Testis (tissue), 2 donors: ENCODE measurements around the gene ZNF135.

Experiments used
- CTCF ChIP-seq, 3 experiments: fragments of 450-650 bp in 2 of 3; fragments of 200-600 bp in 1 of 3; sonication (generic) in 1 of 3; IDR thresholded peaks; one replicate each; pipeline ENCODE4 v1.5.1; 2016 to 2019; ENCODE audit warnings: antibody characterized with exemption in 3 of 3, mild to moderate bottlenecking in 2 of 3, moderate library complexity in 1 of 3
- POLR2A ChIP-seq: fragments of 450-650 bp; IDR thresholded peaks from one replicate; pipeline ENCODE4 v1.6.1; 2017; ENCODE audit warnings: antibody characterized with exemption, mild to moderate bottlenecking, moderate library complexity

GRCh38 chr19:58020129-58020528 is 39.0 kb upstream of the ZNF135 start:
- TF ChIP-seq CTCF (IDR thresholded peaks at IDR 0.05) (no peak), POLR2A (no peak)
